ENCODE measurements around the gene FZD2.
A peak's percentile ranks its signal among the peaks of the same experiment; 100 is the strongest.
"Not testable (repeated sequence)": the region's sequence is repeated elsewhere in the genome, so short reads cannot be mapped to it uniquely, and the experiment has no call there.

Gene FZD2
- total RNA-seq, result 0.11 to 2.7 (median 0.91) reads per million in 18 experiments

GRCh38 chr17:44556832-44557606 lies at the start of gene FZD2:
Gene FZD2, plus strand, starts transcription at chr17:44557484. Its CDS starts 205 bp downstream, at chr17:44557689.
- peak; percentile 83 to 86 for DNase-seq

GRCh38 chr17:44511241-44512134 lies 45.8 kb upstream of the FZD2 start:
- peak in 1 of 2 donors; percentile 37 for DNase-seq

GRCh38 chr17:44518032-44518431 lies 39.3 kb upstream of the FZD2 start:
- no peak for DNase-seq

GRCh38 chr17:44522883-44523671 lies 34.2 kb upstream of the FZD2 start:
- peak; percentile 76 to 78 for DNase-seq

GRCh38 chr17:44523672-44523972 lies 33.7 kb upstream of the FZD2 start:
- DNase-seq, result no peak

GRCh38 chr17:44527102-44527501 lies 30.2 kb upstream of the FZD2 start:
- no peak for DNase-seq

- no peak for DNase-seq
These were observed 29.3 kb upstream of the FZD2 start for GRCh38 chr17:44527954-44528353.

- DNase-seq, result no peak
These were observed 27.4 kb upstream of the FZD2 start for GRCh38 chr17:44529864-44530263.

GRCh38 chr17:44530896-44531418 lies 26.3 kb upstream of the FZD2 start:
- peak; percentile 50 to 69 for DNase-seq

- DNase-seq, result peak; percentile 83 to 85
These were observed 23.6 kb upstream of the FZD2 start for GRCh38 chr17:44533533-44534246.

- DNase-seq, result peak; percentile 41 to 56
These were observed 21.0 kb upstream of the FZD2 start for GRCh38 chr17:44536090-44536953.

GRCh38 chr17:44537922-44538321 lies 19.4 kb upstream of the FZD2 start:
- DNase-seq, result not testable (repeated sequence)

- DNase-seq, result no peak
These were observed 17.6 kb upstream of the FZD2 start for GRCh38 chr17:44539673-44540072.

- no peak for DNase-seq
These were observed 16.8 kb upstream of the FZD2 start for GRCh38 chr17:44540246-44541084.

- no peak for DNase-seq
These were observed 15.3 kb upstream of the FZD2 start for GRCh38 chr17:44541884-44542581.

GRCh38 chr17:44543213-44543904 lies 13.9 kb upstream of the FZD2 start:
- no peak for DNase-seq

GRCh38 chr17:44543905-44544523 lies 13.3 kb upstream of the FZD2 start:
- no peak for DNase-seq

Data from inflammatory macrophage (primary cell).